GM04504 (cell line): Measurements from ENCODE around the gene RBM26.
"Not testable (repeated sequence)": the region's sequence is repeated elsewhere in the genome, so short reads cannot be mapped to it uniquely, and the experiment has no call there.

ENCODE experiments used
- DNase-seq: peaks from one replicate; pipeline ENCODE4 v3.0.0-alpha.2; 2012; ENCODE audit warnings: low read depth

The RBM26 gene

DNA sequence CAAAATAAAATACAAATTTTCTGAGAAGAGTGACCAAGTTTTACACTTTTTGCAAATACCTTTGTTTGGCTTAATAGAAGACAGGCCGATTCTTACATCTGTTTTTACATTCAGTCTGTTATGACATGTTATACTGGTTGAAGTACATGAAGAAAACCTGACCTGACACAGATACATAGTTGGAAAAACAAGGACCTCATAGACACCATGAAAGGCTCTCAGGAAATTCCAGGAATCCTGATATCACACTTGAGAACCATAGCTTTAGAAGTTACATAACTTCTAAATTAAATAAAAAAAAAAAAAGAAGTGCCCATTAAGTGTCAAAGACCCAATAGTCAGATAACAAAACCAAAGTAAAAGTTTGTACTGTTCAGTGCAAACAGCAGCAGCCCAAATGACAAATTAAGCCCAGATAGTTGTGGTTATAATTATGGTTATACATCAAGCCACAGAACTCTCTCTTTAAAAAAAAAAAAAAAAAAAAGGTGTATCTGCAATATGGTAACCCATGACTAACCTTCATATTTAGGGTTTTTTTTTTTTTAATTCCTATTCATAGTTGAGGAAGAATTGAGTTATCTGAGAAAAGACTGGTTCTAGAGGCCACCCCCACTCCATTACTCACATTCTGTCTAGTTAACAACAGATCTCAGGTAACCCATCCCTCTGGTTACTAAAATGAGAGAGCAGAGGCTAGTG lies 19.8 kb downstream of the RBM26 start:
- no peak for DNase-seq

DNA sequence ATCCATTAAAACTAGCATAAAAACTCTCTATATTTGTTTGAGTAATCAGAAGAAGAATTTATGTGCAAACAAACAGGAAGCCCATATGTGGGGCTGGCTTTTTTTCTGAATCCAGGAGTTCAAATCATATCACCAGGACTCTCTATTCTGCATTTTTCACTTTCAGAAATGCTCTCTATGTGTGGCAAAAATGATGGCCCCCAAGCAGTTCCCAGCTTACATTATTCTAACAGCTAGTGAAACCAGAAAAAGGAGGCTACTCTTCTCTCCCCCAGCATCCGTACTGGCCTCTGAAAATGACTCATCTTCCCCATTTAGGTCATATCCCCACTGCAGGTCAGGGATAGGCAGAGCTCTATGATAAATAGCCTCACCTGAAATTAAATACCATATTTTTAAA lies 20.4 kb downstream of the RBM26 start:
- no peak for DNase-seq

DNA sequence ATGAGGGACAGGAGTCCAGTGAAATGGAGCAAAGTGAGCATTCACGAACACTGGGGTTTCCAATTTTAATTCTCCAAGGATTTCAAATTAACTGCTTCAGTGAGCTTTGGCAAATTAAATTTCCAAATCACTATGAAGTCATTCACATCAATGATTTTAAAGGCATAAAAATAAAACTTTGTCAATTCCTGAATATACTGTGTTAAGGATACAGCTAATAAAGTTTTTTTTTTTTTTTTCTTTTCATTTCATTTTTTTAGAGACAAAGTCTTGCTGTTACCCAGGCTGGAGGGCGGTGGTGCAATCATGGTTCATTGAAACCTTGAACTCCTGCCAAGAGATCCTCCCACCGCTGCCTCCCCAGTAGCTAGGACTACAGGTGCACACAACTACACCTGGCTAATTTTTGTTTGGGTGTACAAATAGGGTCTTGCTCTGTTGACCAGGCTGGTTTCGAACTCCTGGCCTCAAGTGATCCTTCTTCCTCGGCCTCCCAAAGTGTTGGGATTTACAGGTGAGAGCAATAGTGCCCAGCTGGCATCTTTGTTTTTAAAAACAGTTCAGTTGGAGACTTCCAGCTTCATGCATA lies 21.9 kb downstream of the RBM26 start:
- DNase-seq = no peak

DNA sequence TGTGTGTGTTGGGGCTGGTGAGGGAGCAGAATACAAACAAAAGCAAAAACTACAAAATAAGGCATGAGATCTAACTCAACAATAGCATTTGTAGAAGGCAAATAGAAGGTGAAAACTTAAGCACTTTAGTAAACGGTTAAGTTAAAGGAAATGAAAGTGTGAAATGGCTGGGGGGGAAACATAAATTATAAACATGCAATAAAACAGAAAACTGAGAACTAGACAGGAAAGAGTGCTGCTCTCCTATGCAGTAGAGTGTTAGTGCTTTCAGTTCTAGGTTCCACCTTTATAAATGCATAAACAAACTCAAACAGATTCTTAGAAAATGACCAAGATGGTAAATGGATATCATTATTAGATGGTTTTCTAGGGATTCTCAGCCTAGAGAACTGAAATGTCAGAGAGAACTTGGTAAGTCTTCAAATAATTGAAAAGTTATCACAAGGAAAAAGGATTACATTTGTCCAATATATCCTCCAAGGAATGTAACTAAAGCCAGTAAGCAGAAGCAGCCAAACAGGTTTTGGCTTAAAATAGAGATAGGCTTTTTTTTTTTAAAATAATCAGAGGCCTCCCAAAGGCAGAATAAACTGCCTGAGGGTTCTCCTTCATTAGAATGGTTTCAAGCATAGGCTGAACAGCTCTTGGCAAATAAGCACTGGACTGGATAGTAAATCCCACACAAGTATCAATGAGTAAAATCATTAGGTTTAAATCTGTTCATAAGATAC lies 23.3 kb downstream of the RBM26 start:
- no peak for DNase-seq

DNA sequence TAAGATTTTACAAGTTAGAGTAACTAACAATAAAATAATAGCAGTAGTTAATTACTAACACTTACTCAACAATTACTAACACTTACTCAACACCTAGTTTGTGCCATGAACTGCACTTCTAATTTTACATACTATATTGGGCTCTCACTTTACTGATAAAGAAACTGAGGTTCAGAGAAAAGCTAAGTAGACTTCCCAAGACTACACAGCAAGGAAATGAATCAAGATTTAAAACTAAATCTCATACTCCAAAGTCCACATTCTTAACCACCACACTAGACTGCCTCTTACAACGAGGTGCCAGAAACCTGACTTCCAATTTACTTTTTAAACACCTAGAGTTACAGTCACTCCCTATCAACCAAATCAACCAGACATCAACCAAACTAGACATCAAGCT lies 25.1 kb downstream of the RBM26 start:
- DNase-seq = no peak

DNA sequence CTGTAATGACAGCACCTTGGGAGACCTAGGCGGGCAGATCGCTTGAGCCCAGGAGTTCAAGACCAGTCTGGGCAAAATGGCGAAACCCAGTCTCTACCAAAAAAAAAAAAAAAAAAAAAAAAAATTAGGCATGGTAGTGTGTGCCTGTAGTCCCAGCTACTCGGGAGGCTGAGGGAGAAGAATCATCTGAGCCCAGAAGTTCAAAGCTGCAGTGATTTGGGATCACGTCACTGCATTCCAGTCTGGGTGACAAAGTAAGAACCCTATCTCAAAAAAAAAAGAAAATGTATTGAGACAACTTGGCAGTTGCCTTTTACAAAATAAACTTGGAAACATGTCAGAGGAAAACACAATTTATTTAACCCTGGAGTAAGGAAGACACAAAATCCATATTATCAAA lies 26.8 kb downstream of the RBM26 start:
- DNase-seq = no peak

DNA sequence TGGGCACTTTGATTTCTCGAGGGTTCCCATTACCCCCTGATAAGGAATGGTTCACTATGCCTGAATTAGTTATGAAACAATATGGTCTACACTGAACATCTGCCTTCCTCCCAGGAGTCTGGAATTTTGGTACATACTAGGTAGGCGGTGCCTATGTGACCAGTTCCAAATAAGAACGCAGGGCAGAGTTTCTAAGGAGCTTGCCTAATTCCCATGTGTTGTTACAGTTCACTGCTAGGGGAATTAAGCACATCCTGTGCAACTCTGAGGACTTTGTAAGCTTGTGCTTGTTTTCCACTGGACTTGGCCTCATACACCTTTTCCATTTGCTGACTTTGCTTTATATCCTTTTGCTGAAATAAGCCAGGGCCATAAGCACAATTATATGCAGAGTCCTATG lies 29.2 kb downstream of the RBM26 start:
- DNase-seq = no peak

DNA sequence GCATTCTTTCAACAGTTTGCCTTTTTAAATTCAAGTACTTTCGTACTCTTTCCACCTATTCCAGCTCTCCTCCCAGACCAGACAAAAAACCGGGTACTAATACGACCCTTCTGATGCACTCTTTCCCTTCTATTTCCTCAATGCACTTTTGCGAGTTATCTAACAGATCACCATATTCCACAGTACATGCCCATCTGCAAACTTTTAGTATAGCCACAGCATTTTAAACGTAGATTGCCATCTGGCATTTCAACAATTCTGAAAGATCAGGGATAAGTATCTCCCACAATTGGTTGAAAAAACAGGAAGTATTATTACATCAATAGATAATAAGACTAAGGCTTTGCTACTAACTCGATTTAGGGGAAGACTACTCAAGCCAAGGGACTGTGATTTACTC lies 31.5 kb downstream of the RBM26 start:
- no peak for DNase-seq

DNA sequence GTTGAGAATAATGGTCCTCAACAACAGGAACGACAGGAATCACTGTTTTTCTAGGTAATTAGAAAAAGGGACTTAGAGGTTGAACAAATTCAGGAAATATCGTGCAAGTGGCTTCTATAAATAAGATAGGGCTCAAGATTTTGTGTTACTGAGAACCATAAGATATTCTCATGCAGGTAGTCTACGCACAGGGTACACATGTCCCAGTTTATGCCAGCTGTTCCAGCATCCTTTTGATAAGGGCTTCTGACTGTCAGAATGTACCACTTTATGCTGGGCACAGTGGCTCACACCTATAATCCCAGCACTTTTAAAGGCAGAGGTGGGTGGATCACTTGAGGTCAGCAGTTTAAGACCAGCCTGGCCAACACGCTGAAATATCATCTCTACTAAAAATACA lies 32.1 kb downstream of the RBM26 start:
- no peak for DNase-seq

DNA sequence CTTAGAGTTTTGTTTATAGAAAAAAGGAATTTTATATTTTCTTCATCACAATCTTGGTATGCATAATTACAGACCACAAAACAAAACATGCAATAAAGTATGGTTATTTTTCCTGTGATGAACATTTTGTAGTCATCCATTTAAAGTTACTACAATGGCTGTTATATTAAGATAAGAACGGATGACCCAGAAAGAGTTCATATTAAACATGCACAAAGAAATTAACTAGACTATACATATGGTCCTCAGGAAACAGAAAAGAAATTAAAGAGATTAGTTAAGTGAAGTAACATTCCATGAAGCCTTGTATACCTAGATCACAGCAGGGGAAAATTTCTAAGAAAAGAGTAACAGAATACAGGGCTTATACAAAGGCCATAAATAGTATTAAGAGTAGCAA lies 36.8 kb downstream of the RBM26 start:
- no peak for DNase-seq

DNA sequence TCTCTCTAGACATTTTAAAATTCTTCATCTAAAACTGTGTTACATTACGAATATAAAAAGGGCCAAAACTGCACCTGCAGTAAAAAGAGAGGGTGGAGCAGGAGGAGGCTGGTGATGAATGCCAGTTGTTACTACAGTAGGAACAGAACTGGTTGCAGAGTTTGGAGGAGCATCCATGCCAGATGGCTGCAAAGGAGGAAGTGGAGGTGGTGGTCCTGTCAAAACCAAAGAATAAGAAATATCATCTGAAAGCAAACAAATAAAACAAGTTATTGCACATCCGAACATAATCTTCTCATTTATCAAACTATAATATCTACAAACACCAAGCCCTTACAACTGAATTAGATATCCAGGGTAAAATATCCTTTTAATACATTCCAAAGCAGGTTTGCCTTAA lies 40.1 kb downstream of the RBM26 start:
- DNase-seq = no peak

DNA sequence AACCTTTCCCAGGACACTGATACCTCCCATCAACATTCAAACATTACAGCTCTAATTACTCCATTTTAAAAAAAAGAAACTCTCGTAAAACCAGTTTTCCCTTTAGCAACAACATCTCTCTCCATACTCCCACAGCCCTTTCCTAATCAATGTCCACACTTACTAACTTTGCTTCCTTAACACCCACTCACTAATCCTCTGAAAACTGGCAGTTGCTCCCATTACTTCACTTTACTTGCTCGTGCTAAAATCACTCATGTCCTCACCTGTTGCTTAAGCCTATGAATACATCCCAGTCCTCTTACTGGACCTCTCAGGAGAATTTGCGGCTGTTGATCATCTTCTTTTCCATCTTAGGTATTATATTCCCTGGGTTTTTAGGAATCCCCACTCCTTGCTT lies 44.8 kb downstream of the RBM26 start:
- DNase-seq = no peak

DNA sequence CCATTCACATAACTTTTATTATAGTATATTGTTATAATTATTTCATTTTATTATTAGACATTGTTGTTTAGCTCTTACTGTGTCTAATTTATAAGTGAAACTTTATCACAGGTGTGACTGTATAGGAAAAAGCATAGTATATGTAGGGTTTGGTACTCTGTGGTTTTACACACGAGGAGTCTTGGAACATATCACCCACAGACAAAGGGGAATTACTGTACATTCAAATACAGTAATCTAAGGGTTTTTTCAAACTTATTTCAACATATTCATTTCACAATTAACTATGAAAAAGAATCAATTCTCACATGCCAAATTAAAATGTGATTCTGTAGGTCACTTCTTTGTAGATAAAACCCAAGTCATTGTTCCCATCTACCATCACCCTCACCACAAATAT lies 46.0 kb downstream of the RBM26 start:
- no peak for DNase-seq

DNA sequence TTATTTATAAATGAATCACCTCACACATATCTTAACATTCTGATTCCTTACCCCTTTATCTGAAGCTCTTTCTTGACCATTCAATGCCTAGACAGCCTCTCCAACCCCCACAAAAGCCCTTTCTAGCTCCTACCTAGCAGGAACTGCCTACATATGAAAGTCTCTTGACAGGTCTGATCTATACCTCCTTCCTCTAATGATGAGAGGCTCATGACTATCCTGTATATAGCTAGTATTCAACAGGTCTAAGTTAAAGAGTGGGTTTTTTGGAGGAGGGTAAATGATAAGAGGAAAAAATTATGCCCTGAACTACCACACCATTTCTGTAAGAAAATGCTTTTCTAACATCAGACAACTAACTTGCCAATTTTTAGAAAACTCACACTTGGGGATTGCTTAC lies 47.0 kb downstream of the RBM26 start:
- DNase-seq = no peak

DNA sequence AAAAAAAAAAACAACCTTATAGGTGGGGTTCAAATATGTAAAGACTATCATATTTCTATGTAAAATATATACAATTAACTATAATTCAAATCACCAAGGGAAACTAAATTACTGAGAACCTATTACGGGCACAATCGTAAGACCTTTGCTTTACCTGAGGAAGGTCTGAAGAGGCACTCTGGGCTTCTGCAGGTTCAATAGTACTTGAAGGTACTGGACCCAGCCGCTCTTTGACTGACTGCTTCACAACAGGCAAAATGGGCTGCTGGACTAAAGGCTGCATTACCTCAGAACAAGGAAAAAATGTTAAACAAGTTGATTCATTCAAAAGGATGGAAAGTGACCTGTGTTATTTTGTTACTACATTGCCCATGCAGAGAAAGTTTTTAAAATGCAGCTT lies 51.8 kb downstream of the RBM26 start:
- no peak for DNase-seq

DNA sequence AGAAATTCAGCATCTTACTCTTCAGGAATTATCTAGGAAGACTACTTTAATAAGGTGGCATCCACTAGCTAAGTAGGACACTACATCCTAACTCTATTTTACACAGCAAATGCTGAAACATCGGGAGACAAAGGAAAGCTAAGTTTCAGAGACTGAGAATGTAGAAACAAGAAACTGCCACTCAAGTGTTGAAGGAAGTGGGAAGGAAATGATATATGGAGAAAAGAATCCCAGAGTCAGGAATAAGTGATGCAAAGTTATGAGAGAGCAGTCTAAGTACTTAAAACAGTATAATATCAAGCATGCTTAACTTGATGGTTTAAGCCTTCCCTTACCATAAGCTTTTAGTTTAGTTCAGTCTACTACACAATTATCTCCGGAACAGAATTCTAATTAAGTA lies 52.4 kb downstream of the RBM26 start:
- no peak for DNase-seq

DNA sequence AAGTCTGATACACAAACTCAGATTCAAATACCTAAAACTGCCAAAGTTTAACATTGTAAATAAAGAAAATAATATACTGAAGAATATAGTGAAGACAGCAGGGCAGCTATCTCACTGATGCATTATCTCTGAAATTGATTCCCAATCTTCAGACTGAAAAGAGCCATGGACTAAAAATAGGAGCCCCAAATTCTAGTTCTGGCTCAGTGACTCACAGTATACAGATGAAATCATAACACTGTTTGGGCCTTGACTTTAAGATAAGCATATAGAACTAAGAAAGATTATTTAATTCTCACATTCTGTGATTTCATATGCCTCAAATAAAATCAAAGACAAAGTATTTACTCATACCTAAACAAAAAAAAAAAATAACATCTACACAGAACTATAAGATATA lies 53.9 kb downstream of the RBM26 start:
- DNase-seq = no peak

DNA sequence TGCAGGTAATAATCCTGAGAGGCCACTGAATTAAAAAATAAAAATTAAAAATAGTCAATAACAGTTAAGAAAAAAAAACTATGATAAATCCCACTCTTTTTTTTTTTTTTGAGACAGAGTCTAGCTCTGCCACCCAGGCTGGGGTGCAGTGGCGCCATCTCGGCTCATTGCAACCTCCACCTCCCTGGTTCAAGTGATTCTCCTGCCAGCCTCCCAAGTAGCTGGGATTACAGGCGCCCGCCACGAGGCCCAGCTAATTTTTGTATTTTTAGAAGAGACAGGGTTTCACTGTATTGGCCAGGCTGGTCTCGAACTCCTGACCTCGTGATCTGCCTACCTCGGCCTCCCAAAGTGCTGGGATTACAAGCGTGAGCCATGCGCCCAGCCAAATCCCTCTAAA lies 56.4 kb downstream of the RBM26 start:
- DNase-seq = not testable (repeated sequence)

DNA sequence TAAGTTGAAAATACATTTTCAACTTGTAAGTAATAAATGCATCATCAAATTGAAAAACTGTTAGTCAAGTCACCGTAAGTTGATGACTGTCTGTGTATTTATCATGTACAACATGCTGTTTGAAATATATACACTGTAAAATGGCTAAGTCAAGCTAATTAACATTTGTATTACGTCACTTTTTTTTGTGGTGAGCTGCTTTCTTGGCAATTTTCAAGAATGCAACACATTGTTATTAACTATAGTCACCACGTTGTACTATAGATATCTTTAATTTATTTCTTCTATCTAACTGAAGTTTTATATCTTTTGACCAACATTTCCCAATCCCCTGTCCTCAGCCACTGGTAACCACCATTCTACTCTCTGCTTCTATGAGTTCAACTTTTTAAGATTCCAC lies 57.0 kb downstream of the RBM26 start:
- no peak for DNase-seq

DNA sequence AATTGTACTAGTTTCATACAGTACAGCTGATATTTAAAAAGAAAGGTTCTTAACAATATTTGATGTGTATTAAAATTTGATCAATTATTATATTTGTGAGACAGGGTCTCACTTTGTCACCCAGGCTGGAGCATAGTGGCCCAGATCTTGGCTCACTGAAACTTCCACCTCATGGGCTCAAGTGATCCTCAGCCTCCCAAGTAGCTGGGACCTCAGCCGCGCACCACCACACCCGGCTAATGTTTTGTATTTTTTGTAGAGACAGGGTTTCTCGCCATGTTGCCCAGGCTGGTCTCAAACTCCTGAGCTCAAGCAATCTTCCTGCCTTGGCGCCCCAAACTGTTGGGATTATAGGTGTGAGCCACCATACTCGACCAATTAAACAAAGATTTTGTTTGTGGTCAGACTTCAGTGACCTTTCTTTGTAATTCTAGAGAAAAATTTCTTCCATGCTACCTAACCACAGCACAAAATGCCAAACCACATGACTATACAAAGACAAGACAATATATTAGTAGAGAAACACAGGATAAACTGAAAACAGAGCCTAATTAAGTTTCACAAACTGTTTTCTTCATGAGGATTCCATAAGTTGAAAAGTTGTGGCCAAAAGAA lies 59.6 kb downstream of the RBM26 start:
- no peak for DNase-seq

DNA sequence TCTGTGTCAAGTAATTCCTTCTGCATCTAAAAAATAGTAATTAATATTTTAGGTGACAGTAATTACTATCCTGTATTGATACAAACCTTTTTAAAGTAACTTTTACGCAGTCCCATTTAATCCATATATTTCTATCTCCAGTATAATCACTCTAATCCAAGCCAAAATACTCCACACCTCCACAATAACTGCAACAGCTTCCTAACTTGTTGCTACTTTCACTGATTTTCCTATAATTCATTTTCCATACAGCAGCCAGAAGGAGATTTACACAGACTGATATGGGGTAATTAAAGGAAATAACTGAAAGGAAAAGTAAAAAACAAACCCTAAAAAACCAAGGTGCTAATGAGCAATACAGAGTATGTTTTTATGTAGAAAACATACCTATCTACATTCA lies 64.9 kb downstream of the RBM26 start:
- no peak for DNase-seq

DNA sequence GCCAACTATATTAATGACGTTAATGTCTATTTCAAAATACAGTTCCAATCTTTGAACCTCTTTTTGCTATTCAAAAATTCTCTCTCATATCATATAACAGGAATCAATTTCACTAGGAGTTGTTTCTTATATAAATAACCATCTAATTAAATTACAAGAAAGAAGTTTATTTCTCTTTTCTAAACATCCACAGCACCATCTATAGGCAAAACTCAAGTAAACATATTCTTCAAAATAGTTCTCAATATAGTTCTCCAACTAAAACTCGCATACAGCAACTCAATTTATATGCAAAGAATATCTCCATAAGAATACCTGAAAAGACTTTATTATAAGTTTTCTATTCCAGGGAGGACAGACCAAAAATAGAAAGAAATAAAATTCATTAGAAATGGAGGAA lies 65.6 kb downstream of the RBM26 start:
- no peak for DNase-seq

DNA sequence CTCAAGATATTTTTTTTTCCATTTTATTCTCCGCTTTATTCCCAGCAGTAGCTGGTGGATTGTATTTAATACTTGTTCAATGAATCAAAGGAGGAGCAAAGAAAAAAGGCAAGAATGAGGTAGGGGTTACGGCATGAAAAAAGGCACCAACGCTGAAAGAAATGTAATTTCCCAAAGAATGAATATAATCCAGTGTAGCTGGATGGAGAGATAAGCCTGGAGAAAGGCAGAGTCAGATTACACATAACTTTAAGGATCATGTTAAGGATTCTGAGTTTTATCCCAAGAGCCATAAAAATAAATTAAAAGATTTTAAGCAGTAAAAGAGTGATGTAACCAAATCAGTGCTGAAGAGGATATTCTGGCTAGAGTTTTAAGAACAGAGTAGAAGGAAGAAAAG lies 67.7 kb downstream of the RBM26 start:
- DNase-seq = no peak
